Gastrocnemius medialis (tissue), 4 donors: ENCODE measurements around the gene ASB6. TPM values are rescaled to one million over a fixed set of nuclear protein-coding genes. Genes with fewer than 3 reads are reported as not detected.

Source experiments
- ATAC-seq, 2 donors: fragments of 150-250 bp; one replicate each; pipeline ENCODE4 v1.9.1; 2016
- DNase-seq, 2 donors: peaks; one replicate each; pipeline ENCODE4 v3.0.0-alpha.2; 2019
- H3K27ac ChIP-seq, 4 donors: fragments of 200-600 bp; sonication (generic); 1 replicate in 1 of 4; 2 replicates in 3 of 4; pipeline ENCODE4 v1.5.1; 2016 to 2018; ENCODE audit warnings: mild to moderate bottlenecking in 2 of 4, moderate library complexity in 1 of 4
- H3K27me3 ChIP-seq, 3 donors: fragments of 200-600 bp; sonication (generic) in 2 of 3; 1 replicate in 1 of 3; 2 replicates in 2 of 3; pipeline versions ENCODE4 v1.5.1 to v1.6.0; 2016 to 2019; ENCODE audit warnings: mild to moderate bottlenecking in 1 of 3, moderate library complexity in 1 of 3
- H3K36me3 ChIP-seq, 2 donors: fragments of 200-600 bp; sonication (generic) in 1 of 2; one replicate each; pipeline ENCODE4 v1.5.1; 2017 to 2018
- H3K4me1 ChIP-seq, 2 donors: fragments of 200-600 bp; sonication (generic) in 1 of 2; one replicate each; pipeline ENCODE4 v1.5.1; 2016 to 2017; ENCODE audit warnings: mild to moderate bottlenecking in 2 of 2
- H3K4me3 ChIP-seq, 4 donors: fragments of 200-600 bp; sonication (generic) in 3 of 4; 1 replicate in 1 of 4; 2 replicates in 3 of 4; pipeline ENCODE4 v1.5.1; 2016 to 2019; ENCODE audit warnings: mild to moderate bottlenecking in 2 of 4
- H3K9me3 ChIP-seq, 3 donors: fragments of 200-600 bp; sonication (generic) in 2 of 3; 1 replicate in 1 of 3; 2 replicates in 2 of 3; pipeline ENCODE4 v1.5.1; 2016 to 2019
- CTCF ChIP-seq, 5 experiments: fragments of 450-650 bp in 3 of 5; fragments of 200-600 bp in 2 of 5; sonication (generic) in 2 of 5; IDR thresholded peaks in 4 of 5; conservative IDR thresholded peaks in 1 of 5; 1 replicate in 4 of 5; 2 replicates in 1 of 5; pipeline ENCODE4 v1.5.1; 2016 to 2019; ENCODE audit warnings: antibody characterized with exemption in 5 of 5, mild to moderate bottlenecking in 3 of 5, moderate library complexity in 3 of 5
- POLR2A ChIP-seq, 2 donors: fragments of 450-650 bp; IDR thresholded peaks; one replicate each; pipeline ENCODE4 v1.6.1; 2017; ENCODE audit warnings: antibody characterized with exemption in 2 of 2, mild to moderate bottlenecking in 2 of 2, moderate library complexity in 2 of 2
- in situ Hi-C, 4 donors: fragments of 200-750 bp; cut with MboI; loops; one replicate each; pipeline versions ENCODE4 v1.15.0 to v1.8.0; 2017; ENCODE audit warnings: low sequenced_read_pairs in 4 of 4
- intact Hi-C: fragments of 100-400 bp; cut with DNase I; formaldehyde crosslinking; loops from one replicate; pipeline ENCODE4 v1.15.1; 2023; ENCODE audit warnings: low total_unique reads
- total RNA-seq, 4 donors: library from RNA; depleted of rRNA; stranded (reverse); fragments of >200 nt; gene quantifications; one replicate each; pipeline versions ENCODE4 v1.1.0 to v1.2.3, GENCODE V29; 2016

ASB6 gene
- total RNA-seq, 4 donors from 2014 or later, result 14.4 to 24.0 (median 19.4) TPM

- in situ Hi-C loops, result no loop called here
Observed at GRCh38 chr9:129671065-129671464, 29.1 kb upstream of the ASB6 start.

GRCh38 chr9:129669946-129670345 lies 28.0 kb upstream of the ASB6 start:
- in situ Hi-C loops, result no loop called here
- Histone ChIP-seq H3K36me3 (no peaks in the 10 kb centered on the region), H3K4me1 (no peaks in the 10 kb centered on the region), H3K9me3 (no peaks in the 10 kb centered on the region), H3K4me3 (no peak overlapping the region), H3K27ac (no peak overlapping the region), H3K27me3 (peaks cover 11 to 29% (median 25%) of the 10 kb centered on the region in 3 donors)
- DNase-seq (no peak), ATAC-seq (no peak)
- TF ChIP-seq CTCF (IDR thresholded peaks at IDR 0.05 in 4 of 5, conservative IDR thresholded peaks at IDR 0.05 in 1 of 5) (no peak), POLR2A (IDR thresholded peaks at IDR 0.05) (no peak)
- intact Hi-C loops, result no loop called here

More at GRCh38 chr9:129671065-129671464, 29.1 kb upstream of the ASB6 start:
- Histone ChIP-seq H3K4me3 (no peak overlapping the region), H3K36me3 (no peaks in the 10 kb centered on the region), H3K9me3 (no peaks in the 10 kb centered on the region), H3K27ac (no peak overlapping the region), H3K27me3 (peaks cover 6 to 33% (median 24%) of the 10 kb centered on the region in 3 donors), H3K4me1 (no peaks in the 10 kb centered on the region)
- TF ChIP-seq CTCF (IDR thresholded peaks at IDR 0.05 in 4 of 5, conservative IDR thresholded peaks at IDR 0.05 in 1 of 5) (no peak), POLR2A (IDR thresholded peaks at IDR 0.05) (no peak)
- DNase-seq (no peak), ATAC-seq (no peak)
- intact Hi-C loops, result no loop called here

GRCh38 chr9:129669141-129669718 lies 27.3 kb upstream of the ASB6 start:
- Histone ChIP-seq H3K36me3 (no peaks in the 10 kb centered on the region), H3K4me3 (no peak overlapping the region), H3K9me3 (no peaks in the 10 kb centered on the region), H3K27me3 (peaks cover 14 to 31% (median 31%) of the 10 kb centered on the region in 3 donors), H3K27ac (no peak overlapping the region), H3K4me1 (no peaks in the 10 kb centered on the region)
- intact Hi-C loops (no loop called here), in situ Hi-C loops (no loop called here)
- no peak for ATAC-seq
- no peak for DNase-seq
- TF ChIP-seq CTCF (IDR thresholded peaks at IDR 0.05 in 4 of 5, conservative IDR thresholded peaks at IDR 0.05 in 1 of 5) (no peak), POLR2A (IDR thresholded peaks at IDR 0.05) (no peak)

- H3K27ac ChIP-seq, result no peak overlapping the region
- in situ Hi-C loops, result no loop called here
- H3K9me3 ChIP-seq, result no peaks in the 10 kb centered on the region
- intact Hi-C loops, result no loop called here
- H3K4me3 ChIP-seq, result no peak overlapping the region
- H3K36me3 ChIP-seq, result no peaks in the 10 kb centered on the region
- ATAC-seq (no peak), DNase-seq (no peak)
- peaks cover 14 to 39% (median 33%) of the 10 kb centered on the region in 3 donors for H3K27me3 ChIP-seq
- TF ChIP-seq CTCF (IDR thresholded peaks at IDR 0.05 in 4 of 5, conservative IDR thresholded peaks at IDR 0.05 in 1 of 5), result no peak
- TF ChIP-seq POLR2A (IDR thresholded peaks at IDR 0.05), result no peak
- no peaks in the 10 kb centered on the region for H3K4me1 ChIP-seq
Observed at GRCh38 chr9:129667850-129668249, 25.9 kb upstream of the ASB6 start.

GRCh38 chr9:129667378-129667777 lies 25.4 kb upstream of the ASB6 start:
- intact Hi-C loops (no loop called here), in situ Hi-C loops (no loop called here)
- no peak for DNase-seq
- Histone ChIP-seq H3K27me3 (peaks cover 14 to 39% (median 33%) of the 10 kb centered on the region in 3 donors), H3K4me3 (no peak overlapping the region), H3K9me3 (no peaks in the 10 kb centered on the region), H3K36me3 (no peaks in the 10 kb centered on the region), H3K27ac (no peak overlapping the region), H3K4me1 (no peaks in the 10 kb centered on the region)
- no peak for ATAC-seq
- no peak for TF ChIP-seq POLR2A (IDR thresholded peaks at IDR 0.05)
- no peak for TF ChIP-seq CTCF (IDR thresholded peaks at IDR 0.05 in 4 of 5, conservative IDR thresholded peaks at IDR 0.05 in 1 of 5)
